SK-N-SH (cell line): ENCODE results near the gene PDK1.

Experiments used
- CTCF ChIP-seq: fragments of 200-600 bp; sonication (generic); IDR thresholded peaks from 2 replicates; pipeline ENCODE4 v1.6.1; 2017; ENCODE audit warnings: antibody characterized with exemption, mild to moderate bottlenecking, moderate library complexity
- EZH2phosphoT487 ChIP-seq: fragments of 200-600 bp; sonication (generic); IDR thresholded peaks from 2 replicates; pipeline ENCODE4 v1.6.1; 2017; ENCODE audit warnings: low read depth, mixed run types, mild to moderate bottlenecking, antibody characterized with exemption, moderate library complexity, borderline replicate concordance
- SMC3 ChIP-seq: IDR thresholded peaks from 2 replicates; pipeline ENCODE4 v1.6.1; 2012; ENCODE audit warnings: low read depth, low read length, improper control_type of control experiment
- YY1 ChIP-seq: IDR thresholded peaks from 2 replicates; pipeline ENCODE4 v1.4.0; 2012; ENCODE audit warnings: low read depth, mild to moderate bottlenecking

GRCh38 chr2:172639823-172640222, 83.9 kb downstream of the PDK1 start:
- TF ChIP-seq CTCF (no peak), SMC3 (no peak), EZH2phosphoT487 (no peak), YY1 (no peak)
